Activated CD4-positive, alpha-beta T cell treated with anti-CD3 and anti-CD28 coated beads, Interleukin-2, amount 10 ng/mL, durations not matched to agents 7 days and 5 days (primary cell): ENCODE results near the gene C1orf105. TPM values are rescaled to one million over a fixed set of nuclear protein-coding genes. Genes with fewer than 3 reads are reported as not detected.
A peak's percentile ranks its signal among the peaks of the same experiment; 100 is the strongest.
"Not testable (repeated sequence)": the region's sequence is repeated elsewhere in the genome, so short reads cannot be mapped to it uniquely, and the experiment has no call there.

ENCODE experiments used
- CTCF ChIA-PET: fragments of 350-600 bp; sonication (Branson Sonifier 250); formaldehyde crosslinking; loops from one replicate; lab custom pipeline; 2021; ENCODE audit warnings: antibody characterized with exemption; lab: Charles Lee
- POLR2A ChIA-PET: fragments of 350-600 bp; sonication (Branson Sonifier 250); formaldehyde crosslinking; loops from one replicate; lab custom pipeline; 2021; ENCODE audit warnings: antibody characterized with exemption; lab: Charles Lee
- DNase-seq: peaks from one replicate; pipeline ENCODE4 v3.0.0-alpha.2; 2020
- H3K27ac Mint-ChIP-seq: one replicate; pipeline ENCODE4 v1.8.0; 2021; ENCODE audit warnings: mild to moderate bottlenecking, moderate library complexity, mixed read lengths
- H3K27me3 Mint-ChIP-seq: one replicate; pipeline ENCODE4 v1.8.0; 2021; ENCODE audit warnings: mixed read lengths
- H3K36me3 Mint-ChIP-seq: one replicate; pipeline ENCODE4 v1.8.0; 2021; ENCODE audit warnings: low read depth, mixed read lengths
- H3K4me1 Mint-ChIP-seq: one replicate; pipeline ENCODE4 v1.8.0; 2021; ENCODE audit warnings: mixed read lengths
- H3K4me3 Mint-ChIP-seq: one replicate; pipeline ENCODE4 v1.8.0; 2021; ENCODE audit warnings: mild to moderate bottlenecking, moderate library complexity, mixed read lengths
- H3K9me3 Mint-ChIP-seq: one replicate; pipeline ENCODE4 v1.8.0; 2021; ENCODE audit warnings: mixed read lengths
- total RNA-seq, 2 experiments: library from RNA; stranded (reverse); gene quantifications; one replicate each; pipeline ENCODE4 v1.2.3, GENCODE V29; 2021

The C1orf105 gene
- total RNA-seq, 2 experiments from 2014 or later = not detected

DNA sequence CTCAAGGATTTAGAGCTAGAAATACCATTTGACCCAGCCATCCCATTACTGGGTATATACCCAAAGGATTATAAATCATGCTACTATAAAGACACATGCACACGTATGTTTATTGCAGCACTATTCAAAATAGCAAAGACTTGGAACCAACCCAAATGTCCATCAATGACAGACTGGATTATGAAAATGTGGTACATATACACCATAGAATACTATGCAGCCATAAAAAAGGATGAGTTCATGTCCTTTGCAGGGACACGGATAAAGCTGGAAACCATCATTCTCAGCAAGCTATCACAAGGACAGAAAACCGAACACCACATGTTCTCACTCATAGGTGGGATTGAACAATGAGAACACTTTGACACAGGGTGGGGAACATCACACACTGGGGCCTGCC is 16.7 kb downstream of the C1orf105 start:
- H3K27me3 Mint-ChIP-seq, CTCF ChIA-PET, H3K27ac Mint-ChIP-seq, POLR2A ChIA-PET, H3K4me3 Mint-ChIP-seq, DNase-seq: not testable (repeated sequence)
- Mint-ChIP-seq H3K36me3 (peaks cover 70% of the 10 kb centered on the region), H3K4me1 (peaks cover 32% of the 10 kb centered on the region), H3K9me3 (peaks cover 14% of the 10 kb centered on the region)

DNA sequence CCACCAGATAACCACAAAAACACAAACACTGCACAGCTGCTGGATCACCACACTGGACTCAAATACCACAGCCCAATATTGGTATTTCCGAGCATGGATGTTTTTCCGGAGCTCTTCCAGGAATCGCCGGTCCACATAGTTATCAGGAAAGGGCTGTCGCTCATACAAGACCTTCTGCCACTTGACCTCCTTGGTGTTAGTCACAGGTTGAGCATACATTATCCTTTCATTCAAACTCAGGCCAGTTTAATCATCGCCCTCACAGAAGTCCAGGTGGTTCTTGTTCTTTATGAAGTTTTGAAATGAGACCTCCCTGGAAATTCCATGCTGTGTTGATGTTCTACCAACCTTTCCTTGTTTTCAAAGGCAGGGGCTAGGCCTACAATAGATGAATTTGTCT is 21.9 kb downstream of the C1orf105 start:
- no peaks in the 10 kb centered on the region for H3K27me3 Mint-ChIP-seq
- POLR2A ChIA-PET = interaction anchor here (0.6 kb wide), 1 partner anchor 1160 kb away, joined by 9 read pairs; the partner anchor contains the start of gene SLC9C2
- peaks cover 39% of the 10 kb centered on the region for H3K4me1 Mint-ChIP-seq
- peak overlapping the region; percentile 42 for H3K4me3 Mint-ChIP-seq
- peak overlapping the region; percentile 60 for H3K27ac Mint-ChIP-seq
- peaks cover 41% of the 10 kb centered on the region for H3K36me3 Mint-ChIP-seq
- peaks cover 2% of the 10 kb centered on the region for H3K9me3 Mint-ChIP-seq
- CTCF ChIA-PET = interaction anchor here (1.1 to 2.7 kb wide), 4 partner anchors 10 to 352 kb away, joined by 3 to 8 read pairs (median 3); no protein-coding TSS in a partner anchor
- DNase-seq = no peak

DNA sequence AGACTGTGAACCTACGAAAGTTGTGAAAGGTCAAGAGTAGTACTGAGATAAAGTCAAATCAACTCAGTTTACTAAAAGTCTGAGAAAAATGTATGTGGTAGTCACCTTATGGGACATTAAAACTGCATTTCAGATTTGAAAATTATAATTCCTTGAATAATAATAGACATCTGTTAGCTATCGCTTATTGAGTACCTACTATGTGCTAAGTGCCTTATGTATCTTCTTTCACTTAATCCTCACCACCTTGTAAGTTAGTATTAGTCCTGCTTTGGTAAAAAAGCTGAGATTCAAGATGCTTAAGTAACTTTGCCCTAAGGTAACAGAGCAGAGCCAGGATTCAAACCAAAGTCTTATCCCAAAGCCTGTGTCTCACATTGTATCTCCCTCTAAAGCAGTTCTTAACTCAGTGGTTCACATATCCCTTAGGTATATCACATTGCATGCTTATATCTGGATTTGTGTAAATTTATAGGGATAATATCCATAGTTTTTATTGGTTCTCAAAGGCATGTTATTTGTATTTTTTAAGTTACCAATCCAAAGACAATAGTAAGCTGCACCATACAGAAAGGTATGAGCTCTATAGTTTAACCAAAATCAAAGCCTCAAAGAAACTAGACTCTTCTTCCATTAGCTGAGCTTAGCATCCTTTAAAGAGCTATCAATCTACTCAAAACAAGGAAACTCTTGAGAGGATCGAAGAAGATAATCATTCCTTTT is 22.5 kb downstream of the C1orf105 start:
- H3K36me3 Mint-ChIP-seq = peaks cover 41% of the 10 kb centered on the region
- H3K27ac Mint-ChIP-seq = peak overlapping the region; percentile 94
- H3K4me1 Mint-ChIP-seq = peaks cover 39% of the 10 kb centered on the region
- H3K9me3 Mint-ChIP-seq = peaks cover 2% of the 10 kb centered on the region
- ChIA-PET CTCF (interaction anchor here (0.5 to 2.7 kb wide), 8 partner anchors 8 to 913 kb away, joined by 3 to 13 read pairs (median 4); no protein-coding TSS in a partner anchor), POLR2A (no interaction called here)
- H3K27me3 Mint-ChIP-seq = peaks cover 3% of the 10 kb centered on the region
- peak overlapping the region; percentile 95 for H3K4me3 Mint-ChIP-seq
- no peak for DNase-seq

DNA sequence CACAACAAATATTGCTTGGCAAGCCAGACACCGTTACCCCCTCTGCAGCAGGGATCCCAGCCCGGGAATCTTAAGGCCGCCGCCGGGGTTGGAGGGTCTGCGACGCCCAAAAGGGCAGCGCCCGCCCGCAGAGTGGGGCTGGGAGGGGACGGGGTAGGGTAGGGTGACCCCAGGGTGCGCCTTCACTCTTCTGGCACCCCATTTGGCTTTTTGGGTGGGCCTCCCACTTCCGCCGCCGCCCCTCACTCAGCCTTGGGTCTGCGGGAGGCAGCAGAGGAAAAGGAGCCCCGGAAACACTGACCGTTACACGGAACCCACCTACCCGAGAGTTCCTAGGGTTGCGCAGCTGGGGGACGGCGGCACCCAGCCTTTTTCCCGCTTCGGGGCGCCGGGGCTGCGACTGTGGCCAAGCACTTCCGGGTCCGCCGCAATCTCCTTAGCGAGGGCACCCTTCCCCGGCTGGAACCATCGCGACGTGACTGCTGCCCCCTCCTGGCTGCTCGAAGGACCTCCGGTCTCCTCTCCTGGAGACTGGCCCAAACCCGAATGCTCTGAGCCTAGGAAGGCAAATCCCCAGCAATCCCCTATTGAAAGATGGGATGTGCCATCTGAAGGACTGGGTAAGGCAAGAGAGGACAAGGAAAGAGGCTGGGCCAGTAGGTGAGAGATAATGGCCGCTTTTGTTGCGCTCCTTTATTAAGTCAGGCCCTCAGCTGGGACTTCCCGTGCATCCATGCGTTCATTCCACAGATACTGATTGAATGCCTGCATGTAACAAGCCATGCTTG is 23.4 kb downstream of the C1orf105 start, which contains the start of gene PIGC:
Gene PIGC (minus strand): TSS at position 404 of the 788 bp plus-strand sequence. CDS start 1,447 bp downstream, outside the sequence.
- H3K4me3 Mint-ChIP-seq = peak within 1 kb of the TSS; percentile 95
- ChIA-PET POLR2A (no interaction called here), CTCF (interaction anchor here (0.5 to 2.7 kb wide), 10 partner anchors 9 to 914 kb away, joined by 3 to 13 read pairs (median 4); no protein-coding TSS in a partner anchor)
- H3K27ac Mint-ChIP-seq = peak within 1 kb of the TSS; percentile 94
- DNase-seq = peak; percentile 93
- H3K9me3 Mint-ChIP-seq = no peaks in the 10 kb centered on the region
- H3K27me3 Mint-ChIP-seq = peaks cover 3% of the 10 kb centered on the region
- H3K36me3 Mint-ChIP-seq = peaks cover 35% of the 10 kb centered on the region
- H3K4me1 Mint-ChIP-seq = peaks cover 39% of the 10 kb centered on the region

DNA sequence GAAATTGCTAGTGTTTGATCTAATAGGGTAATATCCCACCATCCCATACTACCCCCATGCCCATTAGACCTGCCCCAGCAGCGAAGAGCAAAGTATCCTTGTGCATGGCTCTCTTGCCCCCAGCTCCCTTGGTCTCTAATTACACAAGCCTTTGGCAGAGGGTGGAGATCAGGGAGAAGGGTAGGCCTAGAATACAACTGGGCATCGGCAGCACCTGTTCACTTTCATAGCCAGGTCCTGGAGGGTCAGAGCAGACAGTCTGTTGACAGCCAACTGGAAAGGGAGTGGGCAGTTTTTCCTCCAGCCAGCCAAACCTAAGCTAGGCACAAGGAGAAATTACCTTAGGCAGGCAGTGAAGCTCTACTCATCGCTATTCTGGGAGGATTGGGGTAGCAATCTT is 26.1 kb downstream of the C1orf105 start:
- H3K36me3 Mint-ChIP-seq = peaks cover 16% of the 10 kb centered on the region
- no peak overlapping the region for H3K27ac Mint-ChIP-seq
- H3K9me3 Mint-ChIP-seq = no peaks in the 10 kb centered on the region
- H3K27me3 Mint-ChIP-seq = peaks cover 3% of the 10 kb centered on the region
- no peak overlapping the region for H3K4me3 Mint-ChIP-seq
- POLR2A ChIA-PET = no interaction called here
- H3K4me1 Mint-ChIP-seq = peaks cover 49% of the 10 kb centered on the region
- CTCF ChIA-PET = interaction anchor here (0.9 to 1.1 kb wide), 2 partner anchors 11 to 47 kb away, joined by 3 to 7 read pairs; no protein-coding TSS in a partner anchor
- no peak for DNase-seq

DNA sequence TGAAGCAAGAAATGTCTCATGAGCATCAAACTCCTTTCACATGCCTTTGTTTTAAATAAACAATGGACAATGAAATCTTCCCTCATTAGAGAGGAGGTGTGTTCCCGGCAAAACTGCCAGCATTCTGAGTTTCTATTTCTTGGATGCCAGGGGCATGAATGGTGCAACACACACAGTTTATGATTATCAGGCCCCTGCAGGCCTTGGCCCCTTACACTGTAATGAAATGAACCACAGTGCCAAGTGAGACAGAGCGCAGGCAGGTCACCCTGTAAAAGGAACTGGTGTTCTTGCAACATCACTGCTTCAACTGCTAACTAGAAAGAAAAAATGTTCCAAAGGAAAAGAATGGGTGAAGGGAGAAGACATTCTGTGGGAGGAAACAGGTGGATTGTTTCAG is 27.2 kb downstream of the C1orf105 start:
- peaks cover 5% of the 10 kb centered on the region for H3K36me3 Mint-ChIP-seq
- no peak overlapping the region for H3K27ac Mint-ChIP-seq
- H3K27me3 Mint-ChIP-seq = peaks cover 3% of the 10 kb centered on the region
- no peaks in the 10 kb centered on the region for H3K9me3 Mint-ChIP-seq
- no peak for DNase-seq
- CTCF ChIA-PET = no interaction called here
- H3K4me3 Mint-ChIP-seq = no peak overlapping the region
- POLR2A ChIA-PET = no interaction called here
- H3K4me1 Mint-ChIP-seq = peaks cover 42% of the 10 kb centered on the region

DNA sequence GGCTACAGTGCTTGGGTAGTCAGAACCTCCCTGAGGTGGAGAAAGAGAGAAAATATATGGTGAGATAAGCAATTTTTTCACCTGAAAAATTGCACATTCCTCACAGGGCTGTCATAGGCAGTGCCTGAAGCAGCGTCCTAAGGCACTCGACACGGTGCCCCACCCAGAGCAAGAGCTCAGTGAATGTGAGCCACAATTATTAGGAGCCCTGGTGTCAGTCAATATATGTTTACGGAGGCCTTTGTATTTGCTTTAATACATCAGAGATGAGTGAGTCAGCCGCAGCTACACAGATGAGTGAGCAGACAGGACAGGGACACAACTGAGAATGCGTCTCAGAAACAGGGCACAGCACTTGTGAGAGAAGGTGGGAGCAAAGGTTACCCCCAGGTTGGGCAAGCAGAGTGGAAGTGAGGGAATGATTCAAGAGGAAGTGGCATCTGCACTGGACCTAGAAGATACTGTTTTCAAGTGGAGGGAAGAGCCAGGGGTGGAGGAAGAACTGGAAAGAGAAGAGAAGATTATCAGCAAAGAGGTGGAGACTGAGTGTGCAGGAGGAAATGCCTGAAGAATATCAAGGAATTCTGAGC is 28.6 kb downstream of the C1orf105 start:
- Mint-ChIP-seq H3K27ac (no peak overlapping the region), H3K36me3 (no peaks in the 10 kb centered on the region), H3K4me3 (no peak overlapping the region), H3K9me3 (no peaks in the 10 kb centered on the region), H3K4me1 (peaks cover 33% of the 10 kb centered on the region), H3K27me3 (peaks cover 3% of the 10 kb centered on the region)
- POLR2A ChIA-PET = no interaction called here
- CTCF ChIA-PET = interaction anchor here (0.6 to 1.4 kb wide), 2 partner anchors 9 to 32 kb away, joined by 3 read pairs; no protein-coding TSS in a partner anchor
- DNase-seq = no peak

DNA sequence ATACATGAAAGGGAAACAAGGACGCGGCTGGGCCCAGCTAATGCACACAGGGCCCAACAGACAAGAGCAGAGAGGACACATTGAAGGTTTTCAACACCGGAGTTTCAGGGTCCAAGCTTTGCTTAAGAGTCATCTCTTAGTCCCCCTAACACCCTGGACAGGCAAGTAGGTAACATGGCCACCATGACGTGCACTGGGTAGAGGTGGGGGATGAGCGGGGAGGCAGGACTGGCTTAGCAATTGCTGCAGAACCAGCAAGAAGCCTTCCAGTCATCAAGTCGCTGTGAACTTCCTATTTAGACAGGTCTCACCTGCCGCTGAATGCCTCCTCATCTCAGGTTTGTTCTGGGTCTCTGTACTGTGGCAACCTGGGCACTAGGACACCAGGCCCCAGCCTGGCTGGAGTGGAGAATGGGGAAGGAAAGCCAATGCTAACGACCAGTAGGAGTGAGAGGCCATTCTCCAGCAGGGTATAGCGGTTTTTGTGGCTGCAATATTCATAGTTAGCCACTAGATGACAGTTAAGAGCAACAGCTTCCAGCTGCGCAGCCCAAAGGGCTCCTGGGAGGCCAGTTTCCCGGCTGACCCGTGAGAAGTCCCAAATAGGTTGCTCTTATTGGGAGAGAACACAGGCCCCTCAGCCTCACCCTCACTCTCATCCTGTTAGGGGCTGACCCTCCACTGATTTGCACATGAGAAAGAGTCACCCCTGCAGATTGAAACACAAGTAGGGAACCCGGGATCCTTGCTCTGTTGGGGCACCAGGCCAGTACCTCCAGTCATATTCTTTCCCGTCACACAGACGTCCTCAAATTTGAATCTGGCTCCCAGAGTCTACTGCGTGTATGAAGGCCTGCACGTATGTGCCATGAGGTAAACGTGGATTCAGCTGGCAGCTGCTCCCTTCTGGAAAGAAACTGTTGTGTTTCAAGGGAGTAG is 29.4 kb downstream of the C1orf105 start:
- Mint-ChIP-seq H3K27ac (no peak overlapping the region), H3K36me3 (no peaks in the 10 kb centered on the region), H3K4me1 (peaks cover 27% of the 10 kb centered on the region), H3K9me3 (no peaks in the 10 kb centered on the region), H3K27me3 (peaks cover 3% of the 10 kb centered on the region), H3K4me3 (no peak overlapping the region)
- CTCF ChIA-PET = interaction anchor here (0.9 to 1.4 kb wide), 5 partner anchors 9 to 749 kb away, joined by 3 to 4 read pairs (median 3); no protein-coding TSS in a partner anchor
- POLR2A ChIA-PET = no interaction called here
- DNase-seq = peak; percentile 43

DNA sequence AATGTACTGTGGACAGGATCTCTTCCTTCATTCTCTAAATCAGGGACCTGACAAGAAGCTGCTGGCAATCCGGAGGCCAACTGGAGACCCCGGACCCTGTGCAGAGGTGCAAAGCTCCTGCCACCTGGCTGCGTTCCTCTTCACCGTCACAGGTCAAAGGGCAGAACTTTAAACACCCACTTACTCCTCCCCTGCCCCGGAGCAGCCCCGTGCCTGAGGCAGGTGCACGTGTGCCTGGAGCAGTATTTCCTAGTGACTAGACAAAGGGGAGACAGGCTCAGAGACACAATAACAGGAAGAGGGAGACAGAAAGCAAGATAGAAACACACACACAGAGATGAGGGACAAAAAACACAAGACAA is 30.0 kb downstream of the C1orf105 start:
- Mint-ChIP-seq H3K4me3 (no peak overlapping the region), H3K9me3 (no peaks in the 10 kb centered on the region), H3K27me3 (peaks cover 3% of the 10 kb centered on the region), H3K27ac (no peak overlapping the region), H3K4me1 (peaks cover 27% of the 10 kb centered on the region), H3K36me3 (no peaks in the 10 kb centered on the region)
- DNase-seq = no peak
- POLR2A ChIA-PET = no interaction called here
- CTCF ChIA-PET = interaction anchor here (0.9 to 1.4 kb wide), 5 partner anchors 8 to 748 kb away, joined by 3 to 4 read pairs (median 3); no protein-coding TSS in a partner anchor

DNA sequence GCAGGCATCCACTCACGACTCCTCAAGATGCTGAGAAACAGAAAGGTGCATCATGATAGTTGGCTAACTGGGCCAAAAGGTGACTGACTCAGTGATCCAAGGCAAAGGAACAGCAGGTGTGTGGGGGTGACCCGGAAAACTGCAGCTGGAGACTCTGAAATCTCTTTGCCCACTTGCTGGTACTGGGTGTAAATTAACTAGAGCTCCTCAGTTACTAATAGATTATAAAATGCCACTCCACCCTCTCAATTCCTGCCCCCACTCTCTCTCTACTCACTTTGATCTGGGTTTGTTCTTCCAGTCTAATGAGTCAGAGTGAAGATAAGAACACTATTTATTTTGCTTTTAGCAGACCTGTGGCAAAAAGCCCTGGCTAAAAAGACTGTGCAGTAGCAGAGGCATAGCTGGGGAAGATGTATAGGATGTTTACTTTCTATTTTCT is 30.5 kb downstream of the C1orf105 start:
- no peak for DNase-seq
- H3K27ac Mint-ChIP-seq = no peak overlapping the region
- no peaks in the 10 kb centered on the region for H3K36me3 Mint-ChIP-seq
- POLR2A ChIA-PET = no interaction called here
- CTCF ChIA-PET = interaction anchor here (0.7 to 1.1 kb wide), 3 partner anchors 8 to 748 kb away, joined by 3 read pairs; no protein-coding TSS in a partner anchor
- H3K9me3 Mint-ChIP-seq = no peaks in the 10 kb centered on the region
- peaks cover 27% of the 10 kb centered on the region for H3K4me1 Mint-ChIP-seq
- H3K4me3 Mint-ChIP-seq = no peak overlapping the region
- peaks cover 3% of the 10 kb centered on the region for H3K27me3 Mint-ChIP-seq

DNA sequence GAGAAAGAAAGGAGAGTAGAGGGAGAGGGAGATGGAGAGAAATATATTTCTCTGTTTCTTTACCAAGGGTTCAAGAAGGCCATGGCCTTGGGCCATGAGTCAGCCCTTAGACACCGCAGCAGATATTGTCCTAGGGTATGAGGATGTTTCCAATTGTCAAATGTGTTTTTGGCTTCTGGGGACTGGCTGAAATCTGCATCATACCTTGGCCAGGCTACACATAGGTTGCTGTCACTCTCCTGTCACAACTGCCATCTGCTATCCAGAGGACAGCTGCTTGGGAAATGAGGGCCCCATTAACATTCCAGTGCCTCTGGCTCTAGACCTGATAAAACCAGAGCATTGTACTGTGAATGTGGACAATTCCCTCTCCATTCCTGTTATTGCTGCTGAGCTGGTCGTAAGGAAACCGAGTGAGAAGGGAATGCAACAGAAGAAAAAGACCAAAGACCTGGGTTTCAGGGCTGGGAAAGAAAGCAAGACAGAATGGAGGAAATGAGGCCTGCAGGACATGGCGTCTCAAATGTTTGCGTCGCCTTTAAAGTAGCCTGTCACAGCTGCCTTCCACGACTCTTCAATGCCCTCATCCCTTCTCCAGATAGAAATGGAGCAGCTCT is 32.2 kb downstream of the C1orf105 start:
- CTCF ChIA-PET = interaction anchor here (0.8 kb wide), 1 partner anchor 9 kb away, joined by 3 read pairs; the partner anchor contains the start of gene PIGC
- Mint-ChIP-seq H3K4me3 (no peak overlapping the region), H3K27me3 (peaks cover 2% of the 10 kb centered on the region), H3K36me3 (no peaks in the 10 kb centered on the region), H3K4me1 (peaks cover 27% of the 10 kb centered on the region), H3K27ac (no peak overlapping the region), H3K9me3 (no peaks in the 10 kb centered on the region)
- DNase-seq = no peak
- POLR2A ChIA-PET = no interaction called here
